Measurements from ENCODE around the gene FXYD6. TPM values are rescaled to one million over a fixed set of nuclear protein-coding genes. Genes with fewer than 3 reads are reported as not detected.

The FXYD6 gene
- total RNA-seq, 2 experiments from 2014 or later: not detected

- no peak for DNase-seq
- H3K4me3 Mint-ChIP-seq: no peak overlapping the region
- H3K4me1 Mint-ChIP-seq: peaks cover 37% of the 10 kb centered on the region
- H3K27me3 Mint-ChIP-seq: peaks cover 76% of the 10 kb centered on the region
- CTCF ChIA-PET: no interaction called here
- no peak overlapping the region for H3K27ac Mint-ChIP-seq
- H3K36me3 Mint-ChIP-seq (ENCODE audit: low read depth): no peaks in the 10 kb centered on the region
- no peaks in the 10 kb centered on the region for H3K9me3 Mint-ChIP-seq
- POLR2A ChIA-PET: interaction anchor here (1.2 kb wide), 1 partner anchor 54 kb away, joined by 3 read pairs; no protein-coding TSS in a partner anchor
Observed at GRCh38 chr11:117877120-117877784, 794 bp upstream of the FXYD6 start.

GRCh38 chr11:117876059-117876340 is 458 bp downstream of the FXYD6 start:
- no peak overlapping the region for H3K27ac Mint-ChIP-seq
- H3K27me3 Mint-ChIP-seq: peaks cover 72% of the 10 kb centered on the region
- H3K9me3 Mint-ChIP-seq: no peaks in the 10 kb centered on the region
- POLR2A ChIA-PET: no interaction called here
- peaks cover 37% of the 10 kb centered on the region for H3K4me1 Mint-ChIP-seq
- CTCF ChIA-PET: no interaction called here
- H3K36me3 Mint-ChIP-seq (ENCODE audit: low read depth): no peaks in the 10 kb centered on the region
- DNase-seq: no peak
- H3K4me3 Mint-ChIP-seq: peak overlapping the region; percentile 52

GRCh38 chr11:117875382-117876058 is 938 bp downstream of the FXYD6 start:
- Mint-ChIP-seq H3K27me3 (peaks cover 69% of the 10 kb centered on the region), H3K9me3 (no peaks in the 10 kb centered on the region), H3K4me1 (peaks cover 37% of the 10 kb centered on the region), H3K4me3 (peak overlapping the region; percentile 52), H3K36me3 (ENCODE audit: low read depth) (no peaks in the 10 kb centered on the region), H3K27ac (no peak overlapping the region)
- ChIA-PET CTCF (no interaction called here), POLR2A (no interaction called here)
- no peak for DNase-seq

GRCh38 chr11:117874910-117875381 is 1.5 kb downstream of the FXYD6 start:
- Mint-ChIP-seq H3K9me3 (no peaks in the 10 kb centered on the region), H3K27ac (no peak overlapping the region), H3K36me3 (ENCODE audit: low read depth) (no peaks in the 10 kb centered on the region), H3K27me3 (peaks cover 63% of the 10 kb centered on the region), H3K4me3 (peak overlapping the region; percentile 2), H3K4me1 (peaks cover 37% of the 10 kb centered on the region)
- CTCF ChIA-PET: no interaction called here
- POLR2A ChIA-PET: no interaction called here
- DNase-seq: no peak

GRCh38 chr11:117874253-117874909 is 2.1 kb downstream of the FXYD6 start:
- Mint-ChIP-seq H3K4me1 (peaks cover 37% of the 10 kb centered on the region), H3K27me3 (peaks cover 60% of the 10 kb centered on the region), H3K4me3 (no peak overlapping the region), H3K9me3 (no peaks in the 10 kb centered on the region), H3K27ac (no peak overlapping the region), H3K36me3 (ENCODE audit: low read depth) (no peaks in the 10 kb centered on the region)
- ChIA-PET POLR2A (no interaction called here), CTCF (no interaction called here)
- DNase-seq: no peak

- Mint-ChIP-seq H3K9me3 (no peaks in the 10 kb centered on the region), H3K4me3 (no peak overlapping the region), H3K27ac (no peak overlapping the region), H3K36me3 (ENCODE audit: low read depth) (no peaks in the 10 kb centered on the region), H3K4me1 (peaks cover 37% of the 10 kb centered on the region), H3K27me3 (peaks cover 56% of the 10 kb centered on the region)
- POLR2A ChIA-PET: no interaction called here
- no peak for DNase-seq
- CTCF ChIA-PET: no interaction called here
Observed at GRCh38 chr11:117873828-117874125, 2.7 kb downstream of the FXYD6 start.

GRCh38 chr11:117872975-117873827 is 3.3 kb downstream of the FXYD6 start:
- no peaks in the 10 kb centered on the region for H3K36me3 Mint-ChIP-seq (ENCODE audit: low read depth)
- H3K27ac Mint-ChIP-seq: no peak overlapping the region
- H3K9me3 Mint-ChIP-seq: no peaks in the 10 kb centered on the region
- H3K27me3 Mint-ChIP-seq: peaks cover 54% of the 10 kb centered on the region
- H3K4me1 Mint-ChIP-seq: peaks cover 37% of the 10 kb centered on the region
- DNase-seq: no peak
- POLR2A ChIA-PET: no interaction called here
- no peak overlapping the region for H3K4me3 Mint-ChIP-seq
- CTCF ChIA-PET: interaction anchor here (1.2 kb wide), 1 partner anchor 44 kb away, joined by 3 read pairs; no protein-coding TSS in a partner anchor

- Mint-ChIP-seq H3K27ac (no peak overlapping the region), H3K4me3 (no peak overlapping the region), H3K27me3 (peaks cover 49% of the 10 kb centered on the region), H3K36me3 (ENCODE audit: low read depth) (no peaks in the 10 kb centered on the region), H3K9me3 (no peaks in the 10 kb centered on the region), H3K4me1 (peaks cover 37% of the 10 kb centered on the region)
- POLR2A ChIA-PET: no interaction called here
- CTCF ChIA-PET: interaction anchor here (1.2 kb wide), 1 partner anchor 44 kb away, joined by 3 read pairs; no protein-coding TSS in a partner anchor
- no peak for DNase-seq
Observed at GRCh38 chr11:117872420-117872961, 4.0 kb downstream of the FXYD6 start.

- ChIA-PET POLR2A (no interaction called here), CTCF (interaction anchor here (0.9 kb wide), 1 partner anchor 76 kb away, joined by 4 read pairs; no protein-coding TSS in a partner anchor)
- Mint-ChIP-seq H3K27me3 (peaks cover 44% of the 10 kb centered on the region), H3K9me3 (no peaks in the 10 kb centered on the region), H3K4me3 (no peak overlapping the region), H3K36me3 (ENCODE audit: low read depth) (no peaks in the 10 kb centered on the region), H3K4me1 (peaks cover 36% of the 10 kb centered on the region), H3K27ac (no peak overlapping the region)
- DNase-seq: no peak
Observed at GRCh38 chr11:117871784-117872183, 4.7 kb downstream of the FXYD6 start.

GRCh38 chr11:117871160-117871559 is 5.3 kb downstream of the FXYD6 start:
- ChIA-PET POLR2A (no interaction called here), CTCF (interaction anchor here (0.9 kb wide), 1 partner anchor 77 kb away, joined by 4 read pairs; no protein-coding TSS in a partner anchor)
- H3K9me3 Mint-ChIP-seq: no peaks in the 10 kb centered on the region
- H3K4me3 Mint-ChIP-seq: no peak overlapping the region
- no peaks in the 10 kb centered on the region for H3K36me3 Mint-ChIP-seq (ENCODE audit: low read depth)
- peaks cover 33% of the 10 kb centered on the region for H3K4me1 Mint-ChIP-seq
- peaks cover 43% of the 10 kb centered on the region for H3K27me3 Mint-ChIP-seq
- DNase-seq: no peak
- no peak overlapping the region for H3K27ac Mint-ChIP-seq

GRCh38 chr11:117870103-117870952 is 6.1 kb downstream of the FXYD6 start:
- Mint-ChIP-seq H3K4me3 (no peak overlapping the region), H3K27ac (no peak overlapping the region), H3K4me1 (peaks cover 24% of the 10 kb centered on the region), H3K27me3 (peaks cover 34% of the 10 kb centered on the region), H3K9me3 (no peaks in the 10 kb centered on the region), H3K36me3 (ENCODE audit: low read depth) (no peaks in the 10 kb centered on the region)
- ChIA-PET CTCF (no interaction called here), POLR2A (no interaction called here)
- DNase-seq: no peak

GRCh38 chr11:117869604-117870003 is 6.9 kb downstream of the FXYD6 start:
- no peaks in the 10 kb centered on the region for H3K9me3 Mint-ChIP-seq
- H3K27me3 Mint-ChIP-seq: peaks cover 31% of the 10 kb centered on the region
- H3K4me3 Mint-ChIP-seq: no peak overlapping the region
- POLR2A ChIA-PET: no interaction called here
- H3K27ac Mint-ChIP-seq: no peak overlapping the region
- no peak for DNase-seq
- no peaks in the 10 kb centered on the region for H3K36me3 Mint-ChIP-seq (ENCODE audit: low read depth)
- peaks cover 18% of the 10 kb centered on the region for H3K4me1 Mint-ChIP-seq
- CTCF ChIA-PET: no interaction called here

Data from activated CD4-positive, alpha-beta memory T cell treated with anti-CD3 and anti-CD28 coated beads, Interleukin-2, amount 10 ng/mL, durations not matched to agents 7 days and 5 days (primary cell).